GM18907 (cell line): ENCODE data around the gene SIN3A.
"Not testable (repeated sequence)": the region's sequence is repeated elsewhere in the genome, so short reads cannot be mapped to it uniquely, and the experiment has no call there.

Source experiments
- ATAC-seq: cut with Tn5 transposase; IDR thresholded peaks from one replicate; pipeline ENCODE4 v1.9.1; 2021; ENCODE audit warnings: mild to moderate bottlenecking, moderate library complexity; ENCODE audit not compliant: unreplicated experiment

The SIN3A gene

DNA sequence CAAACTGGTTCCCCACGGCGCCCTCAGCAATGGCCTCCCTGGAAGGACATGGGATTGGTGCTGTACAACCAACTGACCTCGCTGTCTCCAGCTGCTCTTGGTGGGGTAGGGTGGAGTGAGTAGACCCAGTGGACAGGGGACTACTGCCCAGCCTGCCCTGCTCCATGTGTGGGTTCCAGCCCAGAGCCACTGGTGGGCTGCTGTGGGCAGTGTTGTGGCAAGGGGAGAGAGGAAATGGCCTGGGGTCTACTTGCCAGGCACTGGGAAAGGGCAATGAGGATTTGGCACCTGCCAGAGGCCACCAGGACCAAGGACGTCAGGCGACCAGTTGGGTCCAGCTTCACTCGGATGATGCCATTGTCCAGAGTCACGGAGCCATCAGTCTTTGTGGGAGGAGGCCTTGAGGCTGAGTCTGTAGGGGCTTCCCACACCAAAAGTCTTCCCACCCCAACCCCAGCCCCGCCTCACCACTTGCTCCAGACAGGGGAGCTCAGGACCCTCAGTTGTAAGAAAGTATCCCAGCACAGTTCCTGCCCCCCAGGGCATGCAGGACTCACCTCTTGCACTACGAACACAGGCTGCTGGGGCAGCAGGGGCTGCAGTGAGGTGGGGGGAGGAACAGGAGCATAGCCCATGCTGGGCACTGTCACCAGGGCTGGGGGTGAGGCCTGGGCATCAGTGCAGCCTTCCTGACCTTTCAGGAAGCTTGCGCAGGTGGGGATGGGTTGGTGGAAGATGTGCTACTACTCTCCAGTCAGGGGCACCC, 92.5 kb downstream of the SIN3A start:
- ATAC-seq, result no peak

DNA sequence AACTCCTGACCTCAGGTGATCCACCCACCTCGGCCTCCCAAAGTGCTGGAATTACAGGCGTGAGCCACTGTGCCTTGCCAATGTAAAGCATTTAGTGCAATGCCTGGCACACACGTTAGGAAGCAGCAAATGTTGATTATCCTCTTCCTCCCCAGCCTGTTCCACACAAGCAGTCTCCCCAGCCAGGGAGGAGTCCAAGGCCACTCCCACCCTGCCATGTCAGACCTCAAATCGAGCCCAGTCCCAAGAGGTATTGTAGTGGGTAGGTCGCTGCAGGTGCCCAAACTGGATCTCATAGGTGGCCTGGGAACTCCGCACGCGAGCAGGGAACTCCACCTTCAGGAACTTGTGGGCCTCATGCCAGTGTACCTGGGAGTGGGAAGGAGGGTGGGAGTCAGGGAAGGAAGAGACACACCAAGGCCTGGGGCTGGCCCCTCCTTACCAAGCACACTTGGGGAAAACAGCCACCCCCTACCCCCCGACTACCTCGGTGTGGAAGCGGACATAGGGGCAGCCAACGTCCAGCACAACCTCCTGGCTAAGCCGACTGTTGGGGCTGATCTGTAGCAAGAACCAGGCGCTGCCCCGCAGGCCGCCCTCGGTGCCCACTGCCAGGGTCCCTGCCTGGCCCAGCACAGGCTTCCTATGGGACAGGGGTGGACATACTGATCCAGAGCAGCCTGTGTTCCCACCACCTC, 93.4 kb downstream of the SIN3A start:
- ATAC-seq, result no peak

- no peak for ATAC-seq
Measured at GRCh38 chr15:75356517-75356916, 95.0 kb downstream of the SIN3A start.

- ATAC-seq, result no peak
Measured at GRCh38 chr15:75356006-75356405, 95.5 kb downstream of the SIN3A start.

DNA sequence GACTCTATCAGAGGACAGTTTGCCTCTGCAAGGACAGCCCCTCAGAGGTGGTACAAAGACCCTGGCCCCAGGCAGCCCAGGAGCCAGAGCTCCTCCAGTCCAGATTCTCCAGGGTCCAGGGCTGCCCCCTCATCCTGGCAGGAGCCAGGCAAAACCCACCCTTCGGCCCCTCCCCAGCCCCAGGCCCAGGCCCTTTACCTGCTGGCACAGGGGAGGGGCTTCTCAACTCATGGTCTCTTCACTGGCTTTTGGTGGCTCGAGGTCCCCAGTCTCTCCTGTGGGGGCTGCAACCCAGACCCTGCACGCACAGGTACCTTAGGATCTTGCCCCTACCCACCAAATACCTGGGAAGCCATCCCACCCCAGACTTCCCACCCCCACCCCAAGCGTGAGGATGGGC, 96.1 kb downstream of the SIN3A start:
- no peak for ATAC-seq

- no peak for ATAC-seq
Measured at GRCh38 chr15:75354454-75354853, 97.0 kb downstream of the SIN3A start.

DNA sequence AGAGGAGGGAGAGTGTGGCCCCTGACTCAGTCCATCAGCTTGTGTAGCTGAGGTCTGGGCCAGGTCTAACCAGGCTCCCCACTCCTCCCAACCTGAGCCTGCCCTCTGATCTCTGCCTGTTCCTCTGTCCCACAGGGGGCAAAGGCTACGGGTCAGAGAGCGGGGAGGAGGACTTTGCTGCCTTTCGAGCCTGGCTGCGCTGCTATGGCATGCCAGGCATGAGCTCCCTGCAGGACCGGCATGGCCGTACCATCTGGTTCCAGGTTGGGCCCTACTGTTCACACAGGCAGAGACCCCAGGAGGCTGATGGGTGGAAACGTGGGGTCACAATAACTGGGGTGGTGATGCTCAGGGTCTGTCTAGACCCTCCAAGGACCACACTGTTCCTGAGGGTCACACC, 97.9 kb downstream of the SIN3A start:
- no peak for ATAC-seq

- no peak for ATAC-seq
Measured at GRCh38 chr15:75352186-75353080, 99.1 kb downstream of the SIN3A start.

DNA sequence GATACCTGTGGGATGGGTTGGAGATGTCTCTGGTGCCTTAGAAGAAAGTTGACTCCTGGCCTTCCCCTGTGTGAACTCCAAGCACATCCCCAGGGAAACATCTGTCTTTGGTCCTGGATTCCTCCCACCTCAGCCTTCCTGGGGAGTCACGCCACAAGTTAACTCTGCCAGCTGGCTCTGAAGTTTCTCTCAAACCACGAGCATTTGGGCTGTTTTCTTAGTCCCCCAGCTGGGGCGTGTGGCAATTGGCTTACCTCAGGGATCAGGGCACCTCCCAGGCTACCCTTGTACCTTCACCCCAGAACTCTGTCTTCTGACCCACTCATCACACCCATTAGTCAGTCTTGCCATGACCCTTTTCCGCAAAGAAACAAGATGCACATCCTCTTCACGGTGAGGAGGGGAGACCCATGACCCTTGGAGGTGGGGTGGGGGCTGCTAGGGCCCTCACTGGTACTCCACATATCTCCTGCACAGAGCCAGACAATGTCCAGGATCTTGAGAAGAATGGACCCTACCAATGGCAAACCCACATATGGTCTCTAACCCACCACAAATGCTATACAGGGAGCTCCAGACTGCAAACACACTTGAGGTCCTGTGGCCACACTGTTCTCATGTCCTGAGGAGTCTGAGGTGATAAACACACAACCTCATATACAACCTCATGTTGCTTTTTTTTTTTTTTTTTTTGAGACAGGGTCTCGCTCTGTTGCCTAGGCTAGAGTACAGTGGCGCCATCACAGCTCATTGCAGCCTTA, 100.7 kb downstream of the SIN3A start:
- ATAC-seq, result no peak

DNA sequence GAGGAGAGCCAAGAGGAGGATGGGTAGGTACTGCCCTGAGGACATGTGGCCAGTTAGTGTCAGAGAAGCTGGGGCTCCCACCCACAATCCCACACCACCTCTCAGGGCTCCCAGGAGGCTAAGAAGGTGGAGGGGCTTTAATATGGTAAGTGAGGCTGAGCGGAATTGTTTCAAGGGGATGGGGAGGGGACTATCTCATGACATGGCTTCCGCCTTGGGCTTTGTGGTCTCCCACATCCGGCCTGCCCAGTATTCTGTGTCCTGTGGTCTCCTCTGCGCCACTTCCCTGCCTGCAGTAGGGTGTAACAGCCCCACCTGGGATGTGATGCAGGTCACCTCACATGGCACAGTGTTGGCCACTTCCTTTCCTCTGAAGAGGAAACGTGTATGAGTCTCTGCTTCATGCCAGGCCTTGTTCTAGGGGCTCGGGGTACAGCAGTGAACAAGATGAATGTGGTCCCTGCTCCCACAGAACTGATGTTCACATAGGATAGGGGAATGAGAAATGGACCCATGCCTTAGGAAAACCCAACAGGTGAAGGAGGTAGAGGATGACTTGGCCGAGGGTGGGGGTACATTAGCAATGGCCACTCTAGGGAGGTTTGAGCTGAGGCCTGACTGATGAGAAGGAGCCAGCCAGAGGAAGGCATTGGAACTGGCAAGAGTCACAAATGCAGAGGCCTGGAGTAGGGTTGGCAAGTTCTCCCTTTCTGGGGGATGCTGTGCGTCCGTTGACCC, 101.5 kb downstream of the SIN3A start:
- ATAC-seq, result peak; percentile 50

DNA sequence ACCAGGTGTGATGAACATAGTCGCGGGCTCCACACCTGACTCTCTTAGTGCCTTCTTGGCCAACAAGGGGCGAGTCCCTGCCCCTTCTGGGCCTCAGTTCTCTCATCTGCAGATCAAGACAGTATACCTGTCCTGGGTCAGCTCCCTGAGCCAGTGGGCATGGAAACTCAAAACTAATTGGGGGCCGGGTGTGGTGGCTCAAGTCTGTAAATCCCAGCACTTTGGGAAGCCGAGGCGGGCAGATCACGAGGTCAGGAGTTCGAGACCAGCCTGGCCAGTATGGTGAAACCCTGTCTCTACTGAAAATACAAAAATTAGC, 102.2 kb downstream of the SIN3A start:
- ATAC-seq, result not testable (repeated sequence)

- ATAC-seq, result no peak
Measured at GRCh38 chr15:75348562-75349350, 102.7 kb downstream of the SIN3A start.

DNA sequence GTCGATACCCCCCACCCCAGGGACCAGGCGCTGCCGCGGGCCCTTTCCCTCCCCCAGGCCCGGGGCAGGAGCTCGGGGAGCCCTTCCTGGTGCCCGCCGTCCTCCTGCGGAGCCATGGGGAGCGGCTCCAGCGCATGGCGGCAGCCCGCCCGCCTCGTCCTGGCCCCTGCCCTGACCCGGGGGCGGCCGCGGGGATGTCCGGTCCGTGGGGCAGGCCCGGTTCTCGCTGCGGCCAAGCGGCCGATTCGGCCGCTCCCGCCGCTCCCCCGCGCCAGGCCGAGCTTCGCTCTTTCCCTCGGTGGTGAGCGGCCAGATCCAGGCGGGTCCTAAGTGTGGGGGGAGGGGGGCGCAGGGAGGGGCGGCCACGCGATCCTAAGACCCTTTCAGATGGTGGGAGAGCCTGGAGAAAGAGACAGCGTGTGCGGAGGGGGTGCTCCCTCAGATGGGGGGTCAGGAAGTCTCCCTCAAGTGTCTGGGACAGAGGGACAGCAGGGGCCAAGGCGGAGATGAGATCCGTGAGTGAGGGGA, 103.4 kb downstream of the SIN3A start:
- ATAC-seq, result no peak

- ATAC-seq, result no peak
Measured at GRCh38 chr15:75347222-75348033, 104.1 kb downstream of the SIN3A start.

GRCh38 chr15:75346796-75347221, 104.7 kb downstream of the SIN3A start, which contains the start of gene NEIL1:
NEIL1 (plus strand) TSS chr15:75347039; CDS start chr15:75348906, 1,867 bp downstream.
- no peak for ATAC-seq

DNA sequence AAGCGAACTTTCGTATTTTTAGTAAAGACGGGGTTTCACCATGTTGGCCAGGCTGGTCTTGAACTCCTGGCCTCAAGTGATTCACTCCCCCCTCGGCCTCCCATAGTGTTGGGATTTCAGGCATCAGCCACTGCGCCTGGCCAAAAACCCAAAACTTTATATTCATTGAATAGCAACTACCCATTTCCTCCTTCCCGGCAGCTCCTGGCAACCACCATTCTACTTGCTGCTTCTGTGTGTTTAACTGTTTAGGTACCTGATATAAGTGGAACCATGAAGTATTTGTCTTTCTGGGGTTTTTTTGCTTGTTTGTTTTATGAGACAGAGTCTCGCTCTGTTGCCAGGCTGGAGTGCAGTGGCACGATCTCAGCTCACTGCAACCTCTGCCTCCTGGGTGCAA, 107.5 kb downstream of the SIN3A start:
- not testable (repeated sequence) for ATAC-seq

DNA sequence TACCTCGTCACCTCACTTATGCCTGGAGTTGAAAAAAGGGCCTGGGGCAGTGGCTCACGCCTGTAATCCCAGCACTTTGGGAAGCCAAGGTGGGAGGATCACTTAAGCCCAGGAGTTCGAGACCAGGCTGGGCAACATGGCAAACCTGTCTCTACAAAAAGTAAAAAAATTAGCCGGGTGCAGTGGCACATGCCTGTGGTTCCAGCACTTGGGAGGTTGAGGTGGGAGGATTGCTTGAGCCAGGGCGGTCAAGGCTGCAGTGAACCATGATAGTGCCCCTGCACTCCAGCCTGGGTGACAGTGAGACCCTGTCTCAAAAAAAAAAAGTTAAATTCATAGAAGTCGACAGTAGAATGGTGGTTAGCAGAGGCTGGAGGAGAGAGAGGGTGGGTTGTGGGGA, 109.3 kb downstream of the SIN3A start:
- no peak for ATAC-seq
